GM19468 (cell line): Measurements from ENCODE around the gene MEX3D.

Experiments
- ATAC-seq: cut with Tn5 transposase; IDR thresholded peaks from one replicate; pipeline ENCODE4 v1.9.1; 2021; ENCODE audit warnings: mild to moderate bottlenecking, moderate library complexity, moderate number of reproducible peaks; ENCODE audit not compliant: unreplicated experiment; ENCODE audit errors: extremely low read depth

Gene MEX3D

GRCh38 chr19:1575323-1576241 lies 7.5 kb upstream of the MEX3D start:
- no peak for ATAC-seq

- no peak for ATAC-seq
Measured at GRCh38 chr19:1574354-1575136, 6.4 kb upstream of the MEX3D start.

GRCh38 chr19:1572795-1573194 lies 4.7 kb upstream of the MEX3D start:
- no peak for ATAC-seq

- no peak for ATAC-seq
Measured at GRCh38 chr19:1571358-1571757, 3.2 kb upstream of the MEX3D start.

- ATAC-seq, result no peak
Measured at GRCh38 chr19:1570836-1571235, 2.7 kb upstream of the MEX3D start.

- ATAC-seq, result no peak
Measured at GRCh38 chr19:1569997-1570396, 1.9 kb upstream of the MEX3D start.

- no peak for ATAC-seq
Measured at GRCh38 chr19:1567848-1568227, 287 bp downstream of the MEX3D start.

GRCh38 chr19:1567116-1567847 lies 843 bp downstream of the MEX3D start:
- ATAC-seq, result no peak

- ATAC-seq, result no peak
Measured at GRCh38 chr19:1566392-1567115, 1.6 kb downstream of the MEX3D start.

GRCh38 chr19:1563251-1563650 lies 4.9 kb downstream of the MEX3D start:
- no peak for ATAC-seq

GRCh38 chr19:1561236-1561842 lies 6.8 kb downstream of the MEX3D start:
- no peak for ATAC-seq

- no peak for ATAC-seq
Measured at GRCh38 chr19:1560286-1560882, 7.7 kb downstream of the MEX3D start.

GRCh38 chr19:1558552-1558951 lies 9.6 kb downstream of the MEX3D start:
- ATAC-seq, result no peak

- ATAC-seq, result no peak
Measured at GRCh38 chr19:1556390-1557070, 11.6 kb downstream of the MEX3D start.

GRCh38 chr19:1555487-1556389 lies 12.4 kb downstream of the MEX3D start:
- no peak for ATAC-seq

GRCh38 chr19:1554968-1555367 lies 13.2 kb downstream of the MEX3D start:
- ATAC-seq, result no peak

GRCh38 chr19:1553415-1553814 lies 14.7 kb downstream of the MEX3D start:
- no peak for ATAC-seq
